Transverse colon (tissue), 3 donors: ENCODE data around the gene PPP6R3.

Experiments used
- EP300 ChIP-seq: sonication (generic); formaldehyde crosslinking; IDR thresholded peaks from one replicate; pipeline ENCODE4 v1.6.1; 2017; ENCODE audit warnings: antibody characterized with exemption, low read depth
- POLR2A ChIP-seq: fragments of 450-650 bp; IDR thresholded peaks from one replicate; pipeline ENCODE4 v1.6.1; 2016; ENCODE audit warnings: antibody characterized with exemption, mild to moderate bottlenecking, moderate library complexity
- TF ChIP-seq, protein P1 (sequence below), 5 experiments: fragments of 200-600 bp in 3 of 5; fragments of 450-650 bp in 2 of 5; sonication (generic) in 3 of 5; IDR thresholded peaks; 1 replicate in 2 of 5; 2 replicates in 3 of 5; pipeline ENCODE4 v1.5.1; 2016 to 2017; ENCODE audit warnings: antibody characterized with exemption in 5 of 5, inconsistent platforms in 3 of 5, mild to moderate bottlenecking in 2 of 5, moderate library complexity in 1 of 5

DNA sequence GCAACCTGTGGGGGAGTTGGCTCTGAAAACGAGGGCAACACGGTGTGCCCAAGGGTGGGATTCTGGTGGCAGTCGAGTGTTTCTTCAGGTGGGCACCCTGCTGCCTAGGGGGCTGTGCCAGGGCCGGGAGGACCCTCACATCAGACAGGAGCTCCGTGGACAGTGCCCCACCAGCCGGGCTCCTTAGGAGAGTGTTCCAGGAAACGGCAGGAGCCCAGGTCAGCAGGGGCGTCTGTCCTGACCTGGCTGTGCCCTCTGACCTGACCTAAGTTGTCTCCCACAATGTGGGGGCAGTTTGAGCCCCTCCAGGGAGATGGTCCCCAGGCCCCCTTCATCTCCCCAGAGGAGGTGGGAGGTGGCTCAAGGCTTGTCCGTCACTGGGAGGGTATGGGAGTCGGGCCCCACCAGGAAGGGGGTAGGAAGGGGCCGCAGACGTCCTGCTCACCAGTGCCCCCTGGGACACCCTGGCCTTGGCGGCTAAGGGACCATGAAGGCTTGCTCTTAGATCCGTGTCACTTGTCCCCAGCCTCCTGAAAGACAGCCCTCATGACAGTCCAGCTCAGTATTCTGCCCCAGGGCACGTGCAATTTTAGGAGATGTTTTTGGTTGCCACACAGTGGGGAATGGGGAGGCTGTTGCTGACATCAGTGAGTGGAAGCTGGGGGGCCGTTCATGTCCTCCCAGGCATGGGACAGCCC is 191.6 kb downstream of the PPP6R3 start:
- TF ChIP-seq, protein P1, sequence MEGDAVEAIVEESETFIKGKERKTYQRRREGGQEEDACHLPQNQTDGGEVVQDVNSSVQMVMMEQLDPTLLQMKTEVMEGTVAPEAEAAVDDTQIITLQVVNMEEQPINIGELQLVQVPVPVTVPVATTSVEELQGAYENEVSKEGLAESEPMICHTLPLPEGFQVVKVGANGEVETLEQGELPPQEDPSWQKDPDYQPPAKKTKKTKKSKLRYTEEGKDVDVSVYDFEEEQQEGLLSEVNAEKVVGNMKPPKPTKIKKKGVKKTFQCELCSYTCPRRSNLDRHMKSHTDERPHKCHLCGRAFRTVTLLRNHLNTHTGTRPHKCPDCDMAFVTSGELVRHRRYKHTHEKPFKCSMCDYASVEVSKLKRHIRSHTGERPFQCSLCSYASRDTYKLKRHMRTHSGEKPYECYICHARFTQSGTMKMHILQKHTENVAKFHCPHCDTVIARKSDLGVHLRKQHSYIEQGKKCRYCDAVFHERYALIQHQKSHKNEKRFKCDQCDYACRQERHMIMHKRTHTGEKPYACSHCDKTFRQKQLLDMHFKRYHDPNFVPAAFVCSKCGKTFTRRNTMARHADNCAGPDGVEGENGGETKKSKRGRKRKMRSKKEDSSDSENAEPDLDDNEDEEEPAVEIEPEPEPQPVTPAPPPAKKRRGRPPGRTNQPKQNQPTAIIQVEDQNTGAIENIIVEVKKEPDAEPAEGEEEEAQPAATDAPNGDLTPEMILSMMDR (IDR thresholded peaks at IDR 0.05): no peak
- TF ChIP-seq EP300: no peak
- TF ChIP-seq POLR2A: no peak
